Activated CD4-positive, CD25-positive, alpha-beta regulatory T cell treated with anti-CD3 and anti-CD28 coated beads, Interleukin-2, amount 50 U/mL, for 72 hours (primary cell): Measurements from ENCODE around the gene PTPRN2.

Experiments
- DNase-seq: peaks from one replicate; pipeline ENCODE4 v3.0.0; 2021

Gene PTPRN2

GRCh38 chr7:157863906-157864810 lies 723.5 kb downstream of the PTPRN2 start:
- DNase-seq = no peak

- no peak for DNase-seq
Observed at GRCh38 chr7:157863176-157863575, 724.4 kb downstream of the PTPRN2 start.

GRCh38 chr7:157862731-157863130 lies 724.9 kb downstream of the PTPRN2 start:
- DNase-seq = no peak

GRCh38 chr7:157861551-157861950 lies 726.1 kb downstream of the PTPRN2 start:
- no peak for DNase-seq

- no peak for DNase-seq
Observed at GRCh38 chr7:157861031-157861491, 726.6 kb downstream of the PTPRN2 start.

- DNase-seq = no peak
Observed at GRCh38 chr7:157860406-157860805, 727.2 kb downstream of the PTPRN2 start.

- no peak for DNase-seq
Observed at GRCh38 chr7:157859915-157860314, 727.7 kb downstream of the PTPRN2 start.

- no peak for DNase-seq
Observed at GRCh38 chr7:157857578-157858075, 730.0 kb downstream of the PTPRN2 start.

- no peak for DNase-seq
Observed at GRCh38 chr7:157856873-157857577, 730.6 kb downstream of the PTPRN2 start.

GRCh38 chr7:157855452-157856213 lies 732.0 kb downstream of the PTPRN2 start:
- DNase-seq = no peak

GRCh38 chr7:157855016-157855415 lies 732.6 kb downstream of the PTPRN2 start:
- no peak for DNase-seq

GRCh38 chr7:157854066-157854891 lies 733.3 kb downstream of the PTPRN2 start:
- DNase-seq = no peak

GRCh38 chr7:157853789-157854065 lies 733.9 kb downstream of the PTPRN2 start:
- DNase-seq = no peak

GRCh38 chr7:157853076-157853788 lies 734.4 kb downstream of the PTPRN2 start:
- no peak for DNase-seq

- peak; percentile 70 for DNase-seq
Observed at GRCh38 chr7:157851501-157852067, 736.0 kb downstream of the PTPRN2 start.

GRCh38 chr7:157850481-157851444 lies 736.9 kb downstream of the PTPRN2 start:
- DNase-seq = no peak

GRCh38 chr7:157849726-157850125 lies 737.9 kb downstream of the PTPRN2 start:
- no peak for DNase-seq

GRCh38 chr7:157849341-157849596 lies 738.4 kb downstream of the PTPRN2 start:
- no peak for DNase-seq

GRCh38 chr7:157848508-157849340 lies 738.9 kb downstream of the PTPRN2 start:
- DNase-seq = no peak
